OCI-LY1 (cell line): ENCODE results near the gene PLCG2.

Experiments
- H2AFZ ChIP-seq: fragments of 200-600 bp; sonication (generic), shearing (Covaris generic); 2 replicates; pipeline ENCODE4 v1.6.0; 2014; ENCODE audit warnings: antibody characterized with exemption, mild to moderate bottlenecking, low read length
- H3F3A ChIP-seq: fragments of 200-600 bp; sonication (generic), shearing (Covaris generic); 2 replicates; pipeline ENCODE4 v1.6.0; 2014; ENCODE audit warnings: mild to moderate bottlenecking, antibody characterized with exemption, low read length, moderate library complexity; ENCODE audit not compliant: insufficient read depth
- H3K27ac ChIP-seq: fragments of 200-600 bp; sonication (generic); 2 replicates; pipeline ENCODE4 v1.5.1; 2014; ENCODE audit warnings: low read length, mixed run types, mild to moderate bottlenecking, low read depth; ENCODE audit not compliant: poor library complexity, severe bottlenecking
- H3K27me3 ChIP-seq: fragments of 200-600 bp; sonication (generic); 2 replicates; pipeline ENCODE4 v1.6.0; 2014; ENCODE audit warnings: antibody characterized with exemption, mild to moderate bottlenecking, low read length, moderate library complexity; ENCODE audit not compliant: insufficient read depth
- H3K36me3 ChIP-seq: fragments of 200-600 bp; sonication (generic); 2 replicates; pipeline ENCODE4 v1.6.1; 2014; ENCODE audit warnings: mild to moderate bottlenecking, antibody characterized with exemption, low read length, moderate library complexity, mixed read lengths; ENCODE audit not compliant: insufficient read depth
- H3K4me1 ChIP-seq: fragments of 200-600 bp; sonication (generic); 2 replicates; pipeline ENCODE4 v1.5.1; 2014; ENCODE audit warnings: mild to moderate bottlenecking, low read length, moderate library complexity; ENCODE audit not compliant: insufficient read depth, severe bottlenecking
- H3K4me2 ChIP-seq: fragments of 200-600 bp; sonication (generic), shearing (Covaris generic); 2 replicates; pipeline ENCODE4 v1.6.1; 2014; ENCODE audit warnings: low read length
- H3K4me3 ChIP-seq: fragments of 200-600 bp; sonication (generic); 2 replicates; pipeline ENCODE4 v1.5.1; 2014; ENCODE audit warnings: low read length, low read depth, mild to moderate bottlenecking, mixed read lengths; ENCODE audit not compliant: poor library complexity, severe bottlenecking
- H3K79me2 ChIP-seq: fragments of 200-600 bp; shearing (Covaris generic); 2 replicates; pipeline ENCODE4 v1.6.1; 2016; ENCODE audit warnings: mixed run types, low read length, mixed read lengths; ENCODE audit not compliant: insufficient read depth
- H3K9ac ChIP-seq: fragments of 200-600 bp; sonication (generic), shearing (Covaris generic); 2 replicates; pipeline ENCODE4 v1.6.1; 2014; ENCODE audit warnings: mild to moderate bottlenecking, low read length, mixed read lengths
- H3K9me2 ChIP-seq: fragments of 200-600 bp; sonication (generic), shearing (Covaris generic); 2 replicates; pipeline ENCODE4 v1.6.1; 2014; ENCODE audit warnings: low read depth, mild to moderate bottlenecking, low read length, mixed read lengths
- H3K9me3 ChIP-seq: fragments of 200-600 bp; shearing (Covaris generic); 2 replicates; pipeline ENCODE4 v1.6.1; 2014; ENCODE audit warnings: low read length, mixed read lengths
- H4K20me1 ChIP-seq: fragments of 200-600 bp; sonication (generic), shearing (Covaris generic); 2 replicates; pipeline ENCODE4 v1.6.0; 2016; ENCODE audit warnings: mild to moderate bottlenecking, low read length; ENCODE audit not compliant: insufficient read depth
- CTCF ChIP-seq: fragments of 200-600 bp; sonication (generic), shearing (Covaris generic); IDR thresholded peaks from 2 replicates; pipeline ENCODE4 v1.5.1; 2017; ENCODE audit warnings: mild to moderate bottlenecking, antibody characterized with exemption, low read length, moderate library complexity, mixed read lengths
- EZH2 ChIP-seq: fragments of 200-600 bp; sonication (generic), shearing (Covaris generic); IDR thresholded peaks from 2 replicates; pipeline ENCODE4 v1.8.0; 2017; ENCODE audit warnings: borderline replicate concordance, mixed run types, mild to moderate bottlenecking, antibody characterized with exemption, low read length, moderate library complexity, mixed read lengths

The PLCG2 gene

DNA sequence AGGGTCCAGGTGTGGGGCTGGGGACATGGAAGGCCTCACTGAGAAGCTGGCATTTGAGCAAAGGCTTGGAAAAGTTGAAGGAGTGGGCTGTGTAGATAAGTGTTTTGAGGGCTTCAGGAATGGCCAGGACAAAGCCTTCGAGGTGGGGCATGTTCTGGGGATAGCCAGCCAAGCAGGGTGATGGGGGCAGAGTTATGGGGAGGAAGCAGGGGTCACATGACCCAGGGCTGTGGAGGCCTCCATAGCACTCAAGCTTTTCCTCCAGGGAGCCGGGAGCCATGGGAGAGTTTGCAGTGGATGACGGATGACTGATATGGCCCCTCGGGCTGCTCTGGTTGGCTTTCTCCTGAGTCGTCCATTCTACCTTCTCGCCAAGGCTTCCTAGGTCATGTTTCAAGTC lies 27.6 kb downstream of the PLCG2 start:
- no peaks in the 10 kb centered on the region for H3K27me3 ChIP-seq
- peaks cover 86% of the 10 kb centered on the region for H3K36me3 ChIP-seq
- no peaks in the 10 kb centered on the region for H3K9me3 ChIP-seq
- no peaks in the 10 kb centered on the region for H4K20me1 ChIP-seq
- H3F3A ChIP-seq = peaks cover 11% of the 10 kb centered on the region
- TF ChIP-seq EZH2 = no peak
- no peak for TF ChIP-seq CTCF
- peaks cover 90% of the 10 kb centered on the region for H3K4me1 ChIP-seq
- no peaks in the 10 kb centered on the region for H3K9me2 ChIP-seq
- no peak overlapping the region for H2AFZ ChIP-seq
- H3K27ac ChIP-seq = peak overlapping the region; percentile 100
- peak overlapping the region; percentile 36 for H3K4me3 ChIP-seq
- peak overlapping the region; percentile 73 for H3K4me2 ChIP-seq
- H3K79me2 ChIP-seq = peaks cover 88% of the 10 kb centered on the region
- H3K9ac ChIP-seq = peak overlapping the region; percentile 57

GRCh38 chr16:81807767-81808358 lies 28.8 kb downstream of the PLCG2 start:
- peaks cover 78% of the 10 kb centered on the region for H3K79me2 ChIP-seq
- no peaks in the 10 kb centered on the region for H3K9me2 ChIP-seq
- no peaks in the 10 kb centered on the region for H3K27me3 ChIP-seq
- peaks cover 11% of the 10 kb centered on the region for H3F3A ChIP-seq
- peak overlapping the region; percentile 73 for H3K4me2 ChIP-seq
- TF ChIP-seq EZH2 = no peak
- TF ChIP-seq CTCF = no peak
- no peaks in the 10 kb centered on the region for H3K9me3 ChIP-seq
- no peaks in the 10 kb centered on the region for H4K20me1 ChIP-seq
- H3K4me3 ChIP-seq = peak overlapping the region; percentile 36
- no peak overlapping the region for H2AFZ ChIP-seq
- peaks cover 86% of the 10 kb centered on the region for H3K4me1 ChIP-seq
- peaks cover 75% of the 10 kb centered on the region for H3K36me3 ChIP-seq
- peak overlapping the region; percentile 57 for H3K9ac ChIP-seq
- H3K27ac ChIP-seq = peak overlapping the region; percentile 100

DNA sequence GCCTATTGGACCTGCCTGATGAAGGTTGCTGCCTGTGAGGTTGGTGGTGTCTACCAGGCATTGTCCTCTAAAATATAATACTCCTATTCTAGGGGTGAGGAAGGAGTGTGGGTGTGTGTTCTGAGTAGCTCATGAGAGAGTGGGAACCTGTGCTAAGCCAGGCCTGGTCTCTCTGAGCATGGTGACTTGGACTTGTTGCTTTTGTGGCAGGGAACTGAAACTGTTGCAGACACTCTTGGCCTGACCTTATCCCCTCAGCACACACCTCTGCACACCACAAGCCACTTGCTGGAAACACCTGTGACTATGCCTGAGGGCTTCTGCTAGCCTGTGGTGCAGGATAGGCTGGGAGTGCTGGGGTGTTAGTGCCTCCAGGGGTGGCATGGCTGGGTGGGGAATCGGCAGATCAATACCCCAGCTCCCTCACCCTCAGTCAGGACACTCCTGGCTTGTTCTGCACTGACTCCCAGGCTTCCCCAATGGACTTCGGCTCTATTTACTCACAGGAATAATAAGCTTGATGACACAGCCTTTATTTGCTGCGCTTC lies 29.9 kb downstream of the PLCG2 start:
- H3F3A ChIP-seq = peaks cover 14% of the 10 kb centered on the region

More for the DNA sequence above, 29.9 kb downstream of the PLCG2 start:
- H3K4me2 ChIP-seq = peak overlapping the region; percentile 60
- peaks cover 85% of the 10 kb centered on the region for H3K4me1 ChIP-seq
- H3K27ac ChIP-seq = peak overlapping the region; percentile 100
- H3K4me3 ChIP-seq = peak overlapping the region; percentile 31
- no peak for TF ChIP-seq CTCF
- no peak for TF ChIP-seq EZH2
- no peaks in the 10 kb centered on the region for H3K9me3 ChIP-seq
- no peaks in the 10 kb centered on the region for H3K9me2 ChIP-seq
- no peak overlapping the region for H2AFZ ChIP-seq
- H3K27me3 ChIP-seq = no peaks in the 10 kb centered on the region
- H3K79me2 ChIP-seq = peaks cover 76% of the 10 kb centered on the region
- no peaks in the 10 kb centered on the region for H4K20me1 ChIP-seq
- peak overlapping the region; percentile 68 for H3K9ac ChIP-seq
- H3K36me3 ChIP-seq = peaks cover 63% of the 10 kb centered on the region
